Measurements from ENCODE around the gene OR2M4.

DNA sequence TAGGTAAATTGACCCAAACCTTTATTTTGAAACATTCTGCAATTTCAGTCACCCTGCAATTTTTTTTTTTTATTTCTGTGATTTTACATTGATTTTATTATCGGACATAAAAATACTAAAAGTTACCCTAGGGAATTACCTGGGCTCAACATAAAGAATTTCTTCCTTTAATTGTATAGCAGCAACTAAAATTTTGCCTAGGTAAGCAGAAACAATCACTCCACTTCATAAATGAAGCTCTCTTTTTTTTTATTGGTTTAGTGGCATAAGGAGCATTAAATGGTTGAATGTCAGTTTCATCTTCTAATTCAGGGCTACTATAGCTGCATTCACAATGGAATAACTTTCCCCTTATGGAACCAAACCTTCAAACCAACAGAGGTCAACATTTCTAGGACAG, 15.3 kb upstream of the OR2M4 start:
- TF ChIP-seq POLR2A (IDR thresholded peaks at IDR 0.05; ENCODE audit: low read depth, low read length) (no peak), SPI1 (IDR thresholded peaks at IDR 0.05; ENCODE audit: low read depth, low read length) (no peak), POLR2AphosphoS5 (IDR thresholded peaks at IDR 0.05; ENCODE audit: low read depth, low read length) (no peak), TAF1 (IDR thresholded peaks at IDR 0.05; ENCODE audit: low read depth, low read length) (no peak)
